CD4-positive, alpha-beta T cell treated with Interleukin-1 beta for 1 hour (primary cell): Measurements from ENCODE around the gene TRIOBP.

ENCODE experiments used
- DNase-seq, 2 donors: peaks; one replicate each; pipeline ENCODE4 v3.0.0-alpha.2; 2020 to 2022

The TRIOBP gene

GRCh38 chr22:37664249-37665101 is 32.4 kb upstream of the TRIOBP start:
- no peak for DNase-seq

- DNase-seq = no peak
These were observed 31.4 kb upstream of the TRIOBP start for GRCh38 chr22:37665487-37665886.

- no peak for DNase-seq
These were observed 27.3 kb upstream of the TRIOBP start for GRCh38 chr22:37669586-37669985.

GRCh38 chr22:37672206-37672919 is 24.5 kb upstream of the TRIOBP start:
- DNase-seq = peak; percentile 25

- no peak for DNase-seq
These were observed 23.9 kb upstream of the TRIOBP start for GRCh38 chr22:37672920-37673455.

- DNase-seq = no peak
These were observed 22.6 kb upstream of the TRIOBP start for GRCh38 chr22:37674248-37674647.

- DNase-seq = peak; percentile 72 to 80
These were observed 21.6 kb upstream of the TRIOBP start, which contains the start of gene LGALS1 for GRCh38 chr22:37674951-37675929. Gene LGALS1 (plus strand): TSS chr22:37675636. CDS start chr22:37675703, 67 bp downstream.

GRCh38 chr22:37675930-37676735 is 20.7 kb upstream of the TRIOBP start:
- DNase-seq = peak; percentile 34 to 46

GRCh38 chr22:37676736-37677492 is 19.9 kb upstream of the TRIOBP start:
- DNase-seq = peak; percentile 94 to 95

GRCh38 chr22:37677493-37677974 is 19.3 kb upstream of the TRIOBP start:
- no peak for DNase-seq

GRCh38 chr22:37678372-37678771 is 18.5 kb upstream of the TRIOBP start:
- no peak for DNase-seq

- no peak for DNase-seq
These were observed 17.2 kb upstream of the TRIOBP start for GRCh38 chr22:37679670-37680069.

- DNase-seq = no peak
These were observed 16.5 kb upstream of the TRIOBP start for GRCh38 chr22:37680191-37680851.

GRCh38 chr22:37681001-37681424 is 15.8 kb upstream of the TRIOBP start:
- no peak for DNase-seq

- peak; percentile 76 to 80 for DNase-seq
These were observed 15.2 kb upstream of the TRIOBP start for GRCh38 chr22:37681556-37682049.

- no peak for DNase-seq
These were observed 11.8 kb upstream of the TRIOBP start for GRCh38 chr22:37684803-37685615.

- DNase-seq = peak; percentile 79 to 85
These were observed 10.6 kb upstream of the TRIOBP start, which contains the start of gene NOL12 for GRCh38 chr22:37686002-37686982. Gene NOL12 (plus strand): TSS chr22:37686343. CDS start chr22:37686393, 50 bp downstream.
